Airway epithelial cell (primary cell): Measurements from ENCODE around the gene SEMA3C. TPM values are rescaled to one million over a fixed set of nuclear protein-coding genes. Genes with fewer than 3 reads are reported as not detected.

ENCODE experiments used
- total RNA-seq: library from RNA; depleted of rRNA; stranded (reverse); fragments of >200 nt; gene quantifications from 2 replicates; pipeline ENCODE4 v1.2.3, GENCODE V29; 2015

SEMA3C gene
- 107 and 149 TPM in 2 replicates for total RNA-seq

DNA sequence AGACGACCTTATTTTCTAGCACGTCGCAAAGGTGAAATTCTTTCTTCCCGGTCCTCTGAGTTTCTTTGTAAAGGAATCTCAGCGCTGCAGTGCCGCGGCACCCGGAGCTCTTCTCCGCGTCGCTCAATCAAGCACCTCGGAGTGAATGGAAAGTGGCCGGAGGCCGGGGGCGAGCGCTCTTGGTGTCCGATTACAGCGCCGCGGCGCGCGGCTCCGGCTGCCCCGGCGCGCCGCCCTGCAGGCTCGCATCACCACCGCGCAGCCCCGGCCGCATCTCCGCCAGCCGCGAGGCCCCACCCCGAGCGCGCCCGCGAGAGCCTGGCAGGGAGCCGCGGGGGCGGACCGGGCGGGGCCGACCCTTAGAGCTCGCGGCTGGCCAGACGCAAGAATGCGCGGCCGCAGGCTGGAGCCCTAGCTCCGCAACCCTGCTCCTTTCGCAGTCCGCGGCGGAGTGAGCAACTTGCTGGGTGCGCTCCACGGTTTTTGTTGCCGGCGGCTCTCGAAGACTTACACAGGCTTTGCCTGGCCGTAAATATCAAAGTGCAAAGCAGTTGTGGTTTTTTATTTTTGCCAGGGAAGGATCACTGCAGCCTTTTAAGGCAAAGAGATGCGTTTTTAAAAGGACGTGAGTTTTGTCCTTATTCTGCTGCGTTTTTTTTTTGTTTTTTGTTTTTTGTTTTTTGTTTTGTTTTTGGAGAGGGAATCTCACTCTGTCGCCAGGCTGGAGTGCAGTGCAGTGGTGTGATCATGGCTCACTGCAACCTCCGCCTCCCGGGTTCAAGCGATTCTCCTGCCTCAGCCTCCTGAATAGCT, at the start of gene SEMA3C:
Gene SEMA3C, minus strand, starts transcription at position 143 of the 813 bp plus-strand sequence. CDS start 2,270 bp downstream, outside the sequence.

